Astrocyte (in vitro differentiated cells and primary cell): ENCODE data around the gene CCDC107. TPM values are rescaled to one million over a fixed set of nuclear protein-coding genes. Genes with fewer than 3 reads are reported as not detected.

Experiments used
- DNase-seq: peaks from one replicate; pipeline ENCODE4 v3.0.0-alpha.2; 2010; ENCODE audit warnings: low read depth
- FAIRE-seq: peaks from 2 replicates; lab custom pipeline; 2011; peaks lifted over from hg19 to GRCh38; lab: Jason Lieb, UNC
- H2AFZ ChIP-seq: 2 replicates; pipeline ENCODE4 v1.6.0; 2012; ENCODE audit warnings: low read depth, low read length, inconsistent platforms
- H3K27ac ChIP-seq: 2 replicates; pipeline ENCODE4 v1.5.1; 2011; ENCODE audit warnings: low read depth, low read length, inconsistent platforms
- H3K27me3 ChIP-seq: 2 replicates; pipeline ENCODE4 v1.6.0; 2011; ENCODE audit warnings: low read length, inconsistent platforms; ENCODE audit not compliant: insufficient read depth
- H3K36me3 ChIP-seq: 2 replicates; pipeline ENCODE4 v1.5.1; 2011; ENCODE audit warnings: low read length, inconsistent platforms; ENCODE audit not compliant: insufficient read depth
- H3K4me1 ChIP-seq: 2 replicates; pipeline ENCODE4 v1.5.1; 2011; ENCODE audit warnings: low read length, inconsistent platforms; ENCODE audit not compliant: insufficient read depth
- H3K4me2 ChIP-seq: 2 replicates; pipeline ENCODE4 v1.6.0; 2012; ENCODE audit warnings: low read length, inconsistent platforms
- H3K4me3 ChIP-seq: 2 replicates; pipeline ENCODE4 v1.5.1; 2011; ENCODE audit warnings: low read depth, mild to moderate bottlenecking, low read length, inconsistent platforms; ENCODE audit not compliant: insufficient read depth
- H3K79me2 ChIP-seq: 2 replicates; pipeline ENCODE4 v1.6.0; 2012; ENCODE audit warnings: mild to moderate bottlenecking, low read length, inconsistent platforms; ENCODE audit not compliant: insufficient read depth
- H3K9ac ChIP-seq: 2 replicates; pipeline ENCODE4 v1.6.0; 2012; ENCODE audit warnings: mild to moderate bottlenecking, low read length, inconsistent platforms
- H3K9me3 ChIP-seq: 2 replicates; pipeline ENCODE4 v1.5.1; 2012; ENCODE audit warnings: low read depth, mild to moderate bottlenecking, low read length, inconsistent platforms; ENCODE audit not compliant: insufficient read depth
- H4K20me1 ChIP-seq: 2 replicates; pipeline ENCODE4 v1.6.0; 2012; ENCODE audit warnings: low read length, inconsistent platforms; ENCODE audit not compliant: insufficient read depth
- H3K27ac Mint-ChIP-seq: one replicate; pipeline ENCODE4 v1.8.0; 2021; ENCODE audit warnings: mild to moderate bottlenecking, mixed read lengths; ENCODE audit not compliant: unreplicated experiment
- H3K27me3 Mint-ChIP-seq: one replicate; pipeline ENCODE4 v1.8.0; 2021; ENCODE audit warnings: low read depth, mixed read lengths; ENCODE audit not compliant: unreplicated experiment
- H3K36me3 Mint-ChIP-seq: one replicate; pipeline ENCODE4 v1.8.0; 2021; ENCODE audit warnings: low read depth, mixed read lengths; ENCODE audit not compliant: unreplicated experiment
- H3K4me1 Mint-ChIP-seq: one replicate; pipeline ENCODE4 v1.8.0; 2021; ENCODE audit warnings: low read depth, mixed read lengths; ENCODE audit not compliant: unreplicated experiment
- H3K4me3 Mint-ChIP-seq: one replicate; pipeline ENCODE4 v1.8.0; 2021; ENCODE audit warnings: mild to moderate bottlenecking, moderate library complexity, mixed read lengths; ENCODE audit not compliant: unreplicated experiment
- H3K9me3 Mint-ChIP-seq: one replicate; pipeline ENCODE4 v1.8.0; 2021; ENCODE audit warnings: mild to moderate bottlenecking, mixed read lengths; ENCODE audit not compliant: unreplicated experiment
- CTCF ChIP-seq: IDR thresholded peaks from 2 replicates; pipeline ENCODE4 v1.5.1; 2011; ENCODE audit warnings: low read depth, mild to moderate bottlenecking, inconsistent platforms, low read length, moderate library complexity; ENCODE audit not compliant: insufficient read depth
- EZH2 ChIP-seq: IDR thresholded peaks from 2 replicates; pipeline ENCODE4 v1.6.1; 2012; ENCODE audit warnings: mild to moderate bottlenecking, low read length, inconsistent platforms; ENCODE audit not compliant: insufficient read depth
- total RNA-seq: library from RNA; stranded (reverse); gene quantifications from 2 replicates; pipeline ENCODE4 v1.2.1, GENCODE V29; 2021

The CCDC107 gene
- total RNA-seq, 1 donor from 2014 or later: 18.8 TPM

GRCh38 chr9:35691334-35691650 is 33.2 kb downstream of the CCDC107 start:
- H3K4me2 ChIP-seq: peak overlapping the region; percentile 100
- no peaks in the 10 kb centered on the region for H3K27me3 ChIP-seq
- H3K9me3 Mint-ChIP-seq: no peaks in the 10 kb centered on the region
- TF ChIP-seq EZH2: no peak
- no peak for TF ChIP-seq CTCF
- peaks cover 28% of the 10 kb centered on the region for H3K36me3 ChIP-seq
- peaks cover 41% of the 10 kb centered on the region for H3K79me2 ChIP-seq
- H3K27ac ChIP-seq: peak overlapping the region; percentile 78
- peaks cover 38% of the 10 kb centered on the region for H3K4me1 ChIP-seq
- no peak overlapping the region for H2AFZ ChIP-seq
- peaks cover 19% of the 10 kb centered on the region for H3K36me3 Mint-ChIP-seq
- H3K9me3 ChIP-seq: no peaks in the 10 kb centered on the region
- H3K4me1 Mint-ChIP-seq: peaks cover 14% of the 10 kb centered on the region
- H4K20me1 ChIP-seq: peaks cover 42% of the 10 kb centered on the region
- no peaks in the 10 kb centered on the region for H3K27me3 Mint-ChIP-seq
- DNase-seq (no peak), FAIRE-seq (no peak)
- peak overlapping the region; percentile 85 for H3K4me3 Mint-ChIP-seq
- peak overlapping the region; percentile 56 for H3K4me3 ChIP-seq
- H3K9ac ChIP-seq: peak overlapping the region; percentile 96
- peak overlapping the region; percentile 79 for H3K27ac Mint-ChIP-seq

GRCh38 chr9:35691757-35692301 is 33.7 kb downstream of the CCDC107 start:
- Histone ChIP-seq H3K4me3 (peak overlapping the region; percentile 56), H3K9ac (peak overlapping the region; percentile 96), H3K9me3 (no peaks in the 10 kb centered on the region), H3K4me1 (peaks cover 33% of the 10 kb centered on the region), H3K27me3 (no peaks in the 10 kb centered on the region), H3K4me2 (peak overlapping the region; percentile 100), H3K27ac (peak overlapping the region; percentile 78), H4K20me1 (peaks cover 42% of the 10 kb centered on the region), H3K36me3 (peaks cover 28% of the 10 kb centered on the region), H2AFZ (no peak overlapping the region), H3K79me2 (peaks cover 36% of the 10 kb centered on the region)
- no peaks in the 10 kb centered on the region for H3K27me3 Mint-ChIP-seq
- H3K36me3 Mint-ChIP-seq: peaks cover 22% of the 10 kb centered on the region
- no peak for DNase-seq
- no peaks in the 10 kb centered on the region for H3K9me3 Mint-ChIP-seq
- H3K27ac Mint-ChIP-seq: peak overlapping the region; percentile 79
- H3K4me1 Mint-ChIP-seq: peaks cover 10% of the 10 kb centered on the region
- no peak for FAIRE-seq
- TF ChIP-seq CTCF (no peak), EZH2 (no peak)
- H3K4me3 Mint-ChIP-seq: peak overlapping the region; percentile 85

GRCh38 chr9:35695943-35696401 is 37.9 kb downstream of the CCDC107 start:
- Histone ChIP-seq H2AFZ (no peak overlapping the region), H4K20me1 (peaks cover 53% of the 10 kb centered on the region), H3K9me3 (no peaks in the 10 kb centered on the region), H3K27ac (peak overlapping the region; percentile 55), H3K36me3 (peaks cover 52% of the 10 kb centered on the region), H3K79me2 (peaks cover 14% of the 10 kb centered on the region), H3K4me3 (no peak overlapping the region), H3K4me1 (peaks cover 16% of the 10 kb centered on the region), H3K27me3 (no peaks in the 10 kb centered on the region), H3K9ac (no peak overlapping the region), H3K4me2 (no peak overlapping the region)
- no peaks in the 10 kb centered on the region for H3K9me3 Mint-ChIP-seq
- FAIRE-seq: no peak
- DNase-seq: peak; percentile 42
- no peaks in the 10 kb centered on the region for H3K27me3 Mint-ChIP-seq
- peak overlapping the region; percentile 27 for H3K4me3 Mint-ChIP-seq
- peaks cover 21% of the 10 kb centered on the region for H3K36me3 Mint-ChIP-seq
- peaks cover 2% of the 10 kb centered on the region for H3K4me1 Mint-ChIP-seq
- H3K27ac Mint-ChIP-seq: peak overlapping the region; percentile 75
- TF ChIP-seq CTCF: no peak
